ENCODE results near the gene SP140L. TPM values are rescaled to one million over a fixed set of nuclear protein-coding genes. Genes with fewer than 3 reads are reported as not detected.
"Not testable (repeated sequence)": the region's sequence is repeated elsewhere in the genome, so short reads cannot be mapped to it uniquely, and the experiment has no call there.

Gene SP140L
- total RNA-seq, 4 donors from 2014 or later: 6.5 to 18.6 (median 8.4) TPM

GRCh38 chr2:230403746-230404145 is 76.8 kb downstream of the SP140L start:
- TF ChIP-seq CTCF (IDR thresholded peaks at IDR 0.05) (no peak), POLR2A (IDR thresholded peaks at IDR 0.05) (no peak)
- no peak overlapping the region for H3K27ac ChIP-seq
- no peaks in the 10 kb centered on the region for H3K27me3 ChIP-seq
- H3K4me3 ChIP-seq (replicated peaks in 1 of 3): no peak overlapping the region
- no peaks in the 10 kb centered on the region for H3K9me3 ChIP-seq
- WGBS, 2 donors: 88 to 92% methylated on average over 7 of the region's 7 CpGs
- intact Hi-C loops (cut with DNase I): no loop called here
- peaks cover 0 to 3% of the 10 kb centered on the region in 2 donors for H3K4me1 ChIP-seq
- DNase-seq: no peak
- H3K36me3 ChIP-seq: no peaks in the 10 kb centered on the region

GRCh38 chr2:230405824-230406223 is 78.8 kb downstream of the SP140L start:
- Histone ChIP-seq H3K27me3 (no peaks in the 10 kb centered on the region), H3K4me3 (replicated peaks in 1 of 3) (no peak overlapping the region), H3K9me3 (no peaks in the 10 kb centered on the region), H3K4me1 (peaks cover 0 to 10% of the 10 kb centered on the region in 2 donors), H3K27ac (no peak overlapping the region), H3K36me3 (no peaks in the 10 kb centered on the region)
- DNase-seq: no peak
- no peak for TF ChIP-seq CTCF (IDR thresholded peaks at IDR 0.05)
- TF ChIP-seq POLR2A (IDR thresholded peaks at IDR 0.05): no peak
- intact Hi-C loops (cut with DNase I): no loop called here
- WGBS, 2 donors: 97 to 98% methylated on average over 3 of the region's 3 CpGs

- Histone ChIP-seq H3K36me3 (no peaks in the 10 kb centered on the region), H3K27ac (peak overlapping the region in 2 of 3 donors; percentile 58 to 63), H3K9me3 (no peaks in the 10 kb centered on the region), H3K4me3 (replicated peaks in 1 of 3) (no peak overlapping the region), H3K4me1 (peaks cover 9 to 20% of the 10 kb centered on the region in 2 donors), H3K27me3 (no peaks in the 10 kb centered on the region)
- intact Hi-C loops (cut with DNase I): no loop called here
- 65 to 68% methylated on average over 3 of the region's 3 CpGs for WGBS, 2 donors
- peak; percentile 24 to 30 for DNase-seq
- TF ChIP-seq POLR2A (IDR thresholded peaks at IDR 0.05) (no peak), CTCF (IDR thresholded peaks at IDR 0.05) (no peak)
These were observed 81.3 kb downstream of the SP140L start for GRCh38 chr2:230408244-230408842.

GRCh38 chr2:230409316-230409715 is 82.3 kb downstream of the SP140L start:
- H3K27me3 ChIP-seq; intact Hi-C loops (cut with DNase I); H3K9me3 ChIP-seq; H3K36me3 ChIP-seq; DNase-seq; H3K4me3 ChIP-seq (replicated peaks in 1 of 3): not testable (repeated sequence)
- 51 to 65% methylated on average over 2 of the region's 2 CpGs for WGBS, 2 donors
- H3K27ac ChIP-seq: peak overlapping the region; percentile 18 to 63 (median 58)
- TF ChIP-seq POLR2A (IDR thresholded peaks at IDR 0.05): peak in 1 of 2 donors; percentile 9
- peaks cover 9 to 20% of the 10 kb centered on the region in 2 donors for H3K4me1 ChIP-seq

GRCh38 chr2:230410263-230410662 is 83.3 kb downstream of the SP140L start:
- H3K4me3 ChIP-seq (replicated peaks in 1 of 3): no peak overlapping the region
- intact Hi-C loops (cut with DNase I): no loop called here
- no peaks in the 10 kb centered on the region for H3K27me3 ChIP-seq
- WGBS, 2 donors: 93 to 100% methylated on average over 1 of the region's 1 CpG
- no peaks in the 10 kb centered on the region for H3K36me3 ChIP-seq
- TF ChIP-seq CTCF (IDR thresholded peaks at IDR 0.05) (no peak), POLR2A (IDR thresholded peaks at IDR 0.05) (no peak)
- H3K4me1 ChIP-seq: peaks cover 9 to 23% of the 10 kb centered on the region in 2 donors
- H3K9me3 ChIP-seq: no peaks in the 10 kb centered on the region
- no peak for DNase-seq
- H3K27ac ChIP-seq: no peak overlapping the region

Measured in thyroid gland (tissue), 4 donors.